RWPE2 (cell line): ENCODE data around the gene FAM149A.
A peak's percentile ranks its signal among the peaks of the same experiment; 100 is the strongest.

Experiments
- ATAC-seq: fragments of 200-7000 bp; cut with Tn5 transposase; 3 replicates; pipeline ENCODE4 v1.9.1; 2021; ENCODE audit warnings: low read depth
- DNase-seq: peaks from one replicate; pipeline ENCODE4 v3.0.0-alpha.2; 2020; ENCODE audit warnings: low spot score
- H3K27ac ChIP-seq: fragments of 450-650 bp; 2 replicates; pipeline ENCODE4 v1.5.1; 2017; ENCODE audit warnings: mild to moderate bottlenecking; ENCODE audit not compliant: poor library complexity, severe bottlenecking
- H3K27me3 ChIP-seq: fragments of 250-450 bp; sonication (Bioruptor Pico); 2 replicates; pipeline ENCODE4 v1.5.1; 2021; ENCODE audit warnings: mild to moderate bottlenecking, moderate library complexity; ENCODE audit not compliant: insufficient read depth, poor library complexity, severe bottlenecking
- H3K36me3 ChIP-seq: fragments of 250-450 bp; sonication (Bioruptor Pico); 2 replicates; pipeline ENCODE4 v1.5.1; 2020; ENCODE audit warnings: low read depth, mild to moderate bottlenecking, moderate library complexity
- H3K4me1 ChIP-seq: fragments of 250-450 bp; sonication (Bioruptor Pico); 2 replicates; pipeline ENCODE4 v1.5.1; 2021; ENCODE audit warnings: mild to moderate bottlenecking, moderate library complexity; ENCODE audit not compliant: insufficient read depth, poor library complexity, severe bottlenecking
- H3K4me3 ChIP-seq: fragments of 250-450 bp; sonication (Bioruptor Pico); 2 replicates; pipeline ENCODE4 v1.5.1; 2021; ENCODE audit warnings: mild to moderate bottlenecking, moderate library complexity; ENCODE audit not compliant: severe bottlenecking
- H3K9me3 ChIP-seq: fragments of 250-450 bp; sonication (Bioruptor Pico); 2 replicates; pipeline ENCODE4 v1.5.1; 2021; ENCODE audit warnings: mild to moderate bottlenecking, moderate library complexity; ENCODE audit not compliant: severe bottlenecking
- TF ChIP-seq, protein P1 (sequence below): fragments of 450-650 bp; IDR thresholded peaks from one replicate; pipeline ENCODE4 v1.5.1; 2017; ENCODE audit warnings: mild to moderate bottlenecking, moderate library complexity; ENCODE audit not compliant: poor library complexity, severe bottlenecking

The FAM149A gene

DNA sequence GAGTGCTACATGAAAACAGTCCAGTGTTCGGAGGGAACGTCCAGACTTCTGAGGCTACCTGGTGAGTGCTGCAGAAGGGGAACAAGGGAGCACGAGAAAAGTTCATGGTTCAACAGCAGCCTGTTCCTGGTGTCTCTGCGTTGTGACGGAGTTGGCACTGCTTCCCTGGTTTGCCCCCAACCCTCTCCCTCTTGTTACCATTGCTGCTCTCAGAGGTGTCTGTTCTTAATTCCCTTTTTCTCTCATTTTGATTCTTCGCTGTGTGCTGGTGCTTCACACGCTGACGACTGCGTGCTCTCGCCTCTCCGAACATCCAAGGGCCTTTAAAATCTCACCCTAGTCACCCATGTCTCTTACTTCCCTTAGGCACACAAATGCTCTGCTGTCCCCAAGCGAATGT, 1.6 kb upstream of the FAM149A start:
- H3K4me1 ChIP-seq = no peaks in the 10 kb centered on the region
- H3K36me3 ChIP-seq = no peaks in the 10 kb centered on the region
- peaks cover 23% of the 10 kb centered on the region for H3K27me3 ChIP-seq
- H3K27ac ChIP-seq = no peak overlapping the region
- TF ChIP-seq, protein P1, sequence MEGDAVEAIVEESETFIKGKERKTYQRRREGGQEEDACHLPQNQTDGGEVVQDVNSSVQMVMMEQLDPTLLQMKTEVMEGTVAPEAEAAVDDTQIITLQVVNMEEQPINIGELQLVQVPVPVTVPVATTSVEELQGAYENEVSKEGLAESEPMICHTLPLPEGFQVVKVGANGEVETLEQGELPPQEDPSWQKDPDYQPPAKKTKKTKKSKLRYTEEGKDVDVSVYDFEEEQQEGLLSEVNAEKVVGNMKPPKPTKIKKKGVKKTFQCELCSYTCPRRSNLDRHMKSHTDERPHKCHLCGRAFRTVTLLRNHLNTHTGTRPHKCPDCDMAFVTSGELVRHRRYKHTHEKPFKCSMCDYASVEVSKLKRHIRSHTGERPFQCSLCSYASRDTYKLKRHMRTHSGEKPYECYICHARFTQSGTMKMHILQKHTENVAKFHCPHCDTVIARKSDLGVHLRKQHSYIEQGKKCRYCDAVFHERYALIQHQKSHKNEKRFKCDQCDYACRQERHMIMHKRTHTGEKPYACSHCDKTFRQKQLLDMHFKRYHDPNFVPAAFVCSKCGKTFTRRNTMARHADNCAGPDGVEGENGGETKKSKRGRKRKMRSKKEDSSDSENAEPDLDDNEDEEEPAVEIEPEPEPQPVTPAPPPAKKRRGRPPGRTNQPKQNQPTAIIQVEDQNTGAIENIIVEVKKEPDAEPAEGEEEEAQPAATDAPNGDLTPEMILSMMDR = no peak
- DNase-seq (no peak), ATAC-seq (no peak)
- H3K4me3 ChIP-seq = no peak overlapping the region
- no peaks in the 10 kb centered on the region for H3K9me3 ChIP-seq

DNA sequence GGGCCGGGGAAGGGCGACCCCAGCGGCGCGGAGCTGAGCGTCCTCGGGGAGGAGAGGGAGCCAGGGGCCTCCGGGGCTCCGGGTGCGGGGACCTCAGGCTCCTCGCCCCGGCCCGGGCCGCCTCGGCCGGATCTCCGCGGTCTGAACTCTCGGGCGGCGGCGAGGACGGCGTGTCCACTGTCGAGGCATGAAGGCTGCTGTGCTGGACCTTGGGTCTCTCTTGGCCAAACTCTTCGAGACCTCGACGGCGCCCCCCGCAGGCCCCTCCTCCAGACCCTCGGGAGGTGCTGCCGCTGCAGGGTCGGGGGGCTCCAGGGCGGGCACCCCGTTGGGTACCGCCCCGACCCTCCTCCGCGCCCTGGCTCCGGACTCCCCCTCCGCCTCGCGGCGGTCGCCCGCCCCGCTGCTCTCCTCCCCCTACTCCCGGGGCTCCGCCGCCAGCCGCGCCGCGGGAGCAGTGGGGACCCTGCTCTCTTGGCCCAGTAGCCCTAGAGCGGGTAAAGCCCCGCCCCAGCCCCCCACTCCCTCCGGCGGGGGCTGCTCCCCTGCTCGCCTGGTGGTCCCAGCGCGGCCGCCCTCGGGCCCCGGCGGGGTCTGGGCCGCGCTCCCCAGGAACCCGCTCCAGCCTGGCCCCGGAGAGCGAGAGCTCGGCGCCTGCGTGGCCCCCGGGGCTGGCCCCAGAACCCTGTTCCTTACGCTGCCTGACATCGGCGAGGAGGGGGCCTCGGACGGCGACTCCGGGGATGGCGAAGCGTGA, 564 bp downstream of the FAM149A start:
- DNase-seq (no peak), ATAC-seq (peak; percentile 69)
- H3K4me3 ChIP-seq = peak overlapping the region; percentile 46
- no peaks in the 10 kb centered on the region for H3K36me3 ChIP-seq
- H3K27ac ChIP-seq = no peak overlapping the region
- no peaks in the 10 kb centered on the region for H3K4me1 ChIP-seq
- no peaks in the 10 kb centered on the region for H3K9me3 ChIP-seq
- peaks cover 23% of the 10 kb centered on the region for H3K27me3 ChIP-seq
- TF ChIP-seq, protein P1 = no peak

DNA sequence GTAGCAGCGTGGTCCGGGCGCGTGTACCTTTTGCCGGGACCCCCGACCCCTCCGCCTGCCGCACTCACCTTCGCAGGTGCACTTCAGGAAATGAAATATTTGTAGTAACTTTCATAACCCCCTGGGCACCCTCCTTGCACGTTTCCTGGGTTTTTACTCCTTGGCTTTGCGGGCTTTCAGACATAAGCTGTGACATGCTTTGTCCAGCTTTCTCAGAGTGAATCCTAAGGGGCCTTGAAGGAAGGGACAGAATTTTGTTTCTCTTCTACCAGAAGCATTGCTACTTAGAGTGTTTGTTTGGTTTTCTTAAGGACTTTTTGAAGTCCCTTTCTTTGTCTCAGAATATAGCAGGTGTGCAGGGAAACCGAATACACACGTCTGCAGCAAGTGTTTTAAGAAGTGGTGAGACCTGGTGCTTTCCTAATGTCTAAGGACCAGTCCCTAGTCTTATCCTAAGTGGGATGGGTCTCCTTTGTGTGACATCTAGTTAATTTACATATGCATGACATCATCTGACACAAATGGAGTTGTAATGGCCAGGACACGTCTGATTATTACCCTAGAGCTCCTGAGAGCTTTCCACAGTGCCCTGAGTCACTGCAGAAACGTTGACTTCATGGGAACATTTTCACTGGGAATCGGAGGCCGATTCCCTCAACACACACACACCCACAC, 1.3 kb downstream of the FAM149A start:
- H3K36me3 ChIP-seq = no peaks in the 10 kb centered on the region
- no peak overlapping the region for H3K27ac ChIP-seq
- H3K4me3 ChIP-seq = peak overlapping the region; percentile 46
- no peaks in the 10 kb centered on the region for H3K4me1 ChIP-seq
- no peak for ATAC-seq
- peaks cover 23% of the 10 kb centered on the region for H3K27me3 ChIP-seq
- H3K9me3 ChIP-seq = no peaks in the 10 kb centered on the region
- DNase-seq = no peak
- TF ChIP-seq, protein P1 = no peak

DNA sequence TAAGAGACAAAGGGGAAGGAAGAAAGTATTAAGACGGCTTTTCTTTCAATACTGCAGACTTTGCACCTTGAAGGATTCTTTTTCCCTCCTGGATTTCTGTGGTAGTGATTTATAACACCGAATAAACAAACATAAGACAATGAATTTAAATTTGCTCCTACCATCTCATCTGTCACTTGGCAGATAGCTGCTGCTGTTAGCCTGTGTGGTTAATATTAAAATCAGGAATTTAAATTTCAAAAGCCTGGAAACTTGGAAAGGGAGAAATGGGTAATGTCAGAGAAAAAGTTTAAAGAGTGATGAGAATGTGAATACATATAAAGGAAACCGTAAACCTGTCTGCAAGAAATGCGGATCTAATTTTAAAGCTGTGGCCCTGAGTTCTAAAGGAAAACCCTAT, 3.4 kb downstream of the FAM149A start:
- TF ChIP-seq, protein P1 = no peak
- DNase-seq = no peak
- H3K4me1 ChIP-seq = no peaks in the 10 kb centered on the region
- H3K9me3 ChIP-seq = no peaks in the 10 kb centered on the region
- no peak for ATAC-seq
- H3K27ac ChIP-seq = no peak overlapping the region
- peaks cover 23% of the 10 kb centered on the region for H3K27me3 ChIP-seq
- H3K36me3 ChIP-seq = no peaks in the 10 kb centered on the region
- no peak overlapping the region for H3K4me3 ChIP-seq

DNA sequence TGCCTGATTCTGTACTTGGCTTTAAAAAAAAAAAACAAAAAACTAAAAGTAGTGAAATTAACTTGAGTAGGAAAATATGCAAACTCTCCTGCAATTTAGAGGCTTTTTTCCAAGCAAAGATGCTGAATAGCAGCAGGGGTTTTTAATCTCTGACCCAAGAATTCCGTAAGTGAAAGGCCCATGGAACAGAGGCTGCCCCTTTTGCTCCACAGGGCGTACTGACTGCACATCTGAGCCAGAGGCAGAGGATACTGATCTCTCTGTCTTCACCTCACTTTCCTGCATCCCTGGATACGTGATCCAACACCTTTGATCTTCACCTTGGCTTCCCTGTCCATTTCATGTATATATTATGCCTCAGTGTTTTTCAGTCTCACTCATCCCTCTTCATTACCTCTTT, 3.9 kb downstream of the FAM149A start:
- H3K4me1 ChIP-seq = no peaks in the 10 kb centered on the region
- no peak overlapping the region for H3K4me3 ChIP-seq
- H3K27ac ChIP-seq = no peak overlapping the region
- TF ChIP-seq, protein P1 = no peak
- no peaks in the 10 kb centered on the region for H3K36me3 ChIP-seq
- DNase-seq = no peak
- no peak for ATAC-seq
- no peaks in the 10 kb centered on the region for H3K9me3 ChIP-seq
- peaks cover 23% of the 10 kb centered on the region for H3K27me3 ChIP-seq
